Progenitor cell of endocrine pancreas (in vitro differentiated cells): Measurements from ENCODE around the gene FER1L5. TPM values are rescaled to one million over a fixed set of nuclear protein-coding genes. Genes with fewer than 3 reads are reported as not detected.
A peak's percentile ranks its signal among the peaks of the same experiment; 100 is the strongest.

ENCODE experiments used
- DNase-seq: peaks from one replicate; pipeline ENCODE4 v3.0.0; 2021; ENCODE audit warnings: low spot score; ENCODE audit not compliant: unreplicated experiment
- H3K27ac Mint-ChIP-seq: 2 replicates; pipeline ENCODE4 v1.8.0; 2021; ENCODE audit warnings: mild to moderate bottlenecking, moderate library complexity, mixed read lengths
- H3K27me3 Mint-ChIP-seq: 2 replicates; pipeline ENCODE4 v1.8.0; 2021; ENCODE audit warnings: mixed read lengths
- H3K36me3 Mint-ChIP-seq: 2 replicates; pipeline ENCODE4 v1.8.0; 2022; ENCODE audit warnings: mixed read lengths; ENCODE audit not compliant: insufficient read depth
- H3K4me1 Mint-ChIP-seq: 2 replicates; pipeline ENCODE4 v1.8.0; 2021; ENCODE audit warnings: low read depth, mixed read lengths
- H3K4me3 Mint-ChIP-seq: 2 replicates; pipeline ENCODE4 v1.8.0; 2021; ENCODE audit warnings: low read depth, mild to moderate bottlenecking, moderate library complexity, mixed read lengths
- H3K9me3 Mint-ChIP-seq: 2 replicates; pipeline ENCODE4 v1.8.0; 2021; ENCODE audit warnings: low read depth, mixed read lengths
- CTCF ChIP-seq: fragments of 200-600 bp; sonication (generic); IDR thresholded peaks from one replicate; pipeline ENCODE4 v1.5.0; 2021; ENCODE audit warnings: antibody characterized with exemption, mild to moderate bottlenecking; ENCODE audit not compliant: unreplicated experiment
- total RNA-seq: library from RNA; stranded (reverse); gene quantifications from 2 replicates; pipeline ENCODE4 v1.2.1, GENCODE V29; 2021

Gene FER1L5
- total RNA-seq, 1 donor from 2014 or later = 1.5 TPM

GRCh38 chr2:96700086-96700485 is 57.5 kb downstream of the FER1L5 start:
- DNase-seq = no peak
- H3K4me3 Mint-ChIP-seq = no peak overlapping the region
- no peak overlapping the region for H3K27ac Mint-ChIP-seq
- no peak for TF ChIP-seq CTCF
- H3K9me3 Mint-ChIP-seq = no peaks in the 10 kb centered on the region
- H3K36me3 Mint-ChIP-seq = peaks cover 12% of the 10 kb centered on the region
- H3K4me1 Mint-ChIP-seq = no peaks in the 10 kb centered on the region
- H3K27me3 Mint-ChIP-seq = no peaks in the 10 kb centered on the region

- Mint-ChIP-seq H3K27me3 (no peaks in the 10 kb centered on the region), H3K4me3 (no peak overlapping the region), H3K4me1 (no peaks in the 10 kb centered on the region), H3K27ac (no peak overlapping the region), H3K9me3 (no peaks in the 10 kb centered on the region), H3K36me3 (peaks cover 22% of the 10 kb centered on the region)
- no peak for TF ChIP-seq CTCF
- no peak for DNase-seq
These were observed 59.1 kb downstream of the FER1L5 start for GRCh38 chr2:96701636-96702035.

GRCh38 chr2:96702098-96702785 is 59.7 kb downstream of the FER1L5 start:
- no peak for TF ChIP-seq CTCF
- Mint-ChIP-seq H3K4me1 (no peaks in the 10 kb centered on the region), H3K27me3 (no peaks in the 10 kb centered on the region), H3K36me3 (peaks cover 27% of the 10 kb centered on the region), H3K9me3 (no peaks in the 10 kb centered on the region), H3K27ac (no peak overlapping the region), H3K4me3 (no peak overlapping the region)
- no peak for DNase-seq

GRCh38 chr2:96703021-96703751 is 60.6 kb downstream of the FER1L5 start:
- H3K4me3 Mint-ChIP-seq = no peak overlapping the region
- H3K9me3 Mint-ChIP-seq = no peaks in the 10 kb centered on the region
- H3K4me1 Mint-ChIP-seq = no peaks in the 10 kb centered on the region
- H3K27ac Mint-ChIP-seq = peak overlapping the region; percentile 33
- H3K36me3 Mint-ChIP-seq = peaks cover 33% of the 10 kb centered on the region
- no peak for DNase-seq
- TF ChIP-seq CTCF = no peak
- H3K27me3 Mint-ChIP-seq = no peaks in the 10 kb centered on the region

GRCh38 chr2:96710985-96711384 is 68.4 kb downstream of the FER1L5 start:
- no peak for TF ChIP-seq CTCF

More at GRCh38 chr2:96710985-96711384, 68.4 kb downstream of the FER1L5 start:
- Mint-ChIP-seq H3K9me3 (peaks cover 4% of the 10 kb centered on the region), H3K4me3 (no peak overlapping the region), H3K36me3 (peaks cover 55% of the 10 kb centered on the region), H3K4me1 (peaks cover 2% of the 10 kb centered on the region), H3K27ac (no peak overlapping the region), H3K27me3 (no peaks in the 10 kb centered on the region)
- DNase-seq = no peak
